CD4-positive, alpha-beta T cell (primary cell): Measurements from ENCODE around the gene FBXO41. TPM values are rescaled to one million over a fixed set of nuclear protein-coding genes. Genes with fewer than 3 reads are reported as not detected.

ENCODE experiments used
- ATAC-seq: fragments of 200-7000 bp; cut with Tn5 transposase; one replicate; pipeline ENCODE4 v1.10.0; 2022; ENCODE audit warnings: mild to moderate bottlenecking; ENCODE audit not compliant: poor library complexity
- CTCF ChIA-PET: fragments of 350-600 bp; sonication (Branson Sonifier 250); formaldehyde crosslinking; loops from one replicate; lab custom pipeline; 2021; ENCODE audit warnings: antibody characterized with exemption, inconsistent platforms; lab: Charles Lee
- POLR2A ChIA-PET: fragments of 350-600 bp; sonication (Branson Sonifier 250); formaldehyde crosslinking; loops from one replicate; lab custom pipeline; 2021; ENCODE audit warnings: antibody characterized with exemption, inconsistent platforms; lab: Charles Lee
- DNase-seq, 14 experiments: peaks; one replicate each; pipeline ENCODE4 v3.0.0-alpha.2; 2013 to 2020; ENCODE audit warnings: mixed read lengths in 2 of 14
- H3K27ac ChIP-seq, 2 donors: one replicate each; pipeline versions ENCODE4 v1.5.1 to v1.7.0; 2013; ENCODE audit warnings: low read length in 2 of 2, low read depth in 1 of 2, mild to moderate bottlenecking in 1 of 2
- H3K27me3 ChIP-seq, 2 experiments: 1 replicate in 1 of 2; 2 replicates in 1 of 2; pipeline versions ENCODE4 v1.6.1 to v1.7.0; 2013; ENCODE audit warnings: low read length in 2 of 2, control low read depth in 1 of 2, mild to moderate bottlenecking in 1 of 2, moderate library complexity in 1 of 2; ENCODE audit not compliant: insufficient read depth in 2 of 2, control insufficient read depth in 1 of 2
- H3K36me3 ChIP-seq: one replicate; pipeline ENCODE4 v1.6.1; 2013; ENCODE audit warnings: low read length, control low read depth; ENCODE audit not compliant: insufficient read depth
- H3K4me1 ChIP-seq: one replicate; pipeline ENCODE4 v1.6.1; 2013; ENCODE audit warnings: low read length, control low read depth; ENCODE audit not compliant: insufficient read depth
- H3K4me3 ChIP-seq: one replicate; pipeline ENCODE4 v1.5.1; 2013; ENCODE audit warnings: mild to moderate bottlenecking, low read length, moderate library complexity
- H3K9me3 ChIP-seq, 2 experiments: 1 replicate in 1 of 2; 2 replicates in 1 of 2; pipeline versions ENCODE4 v1.6.1 to v1.7.0; 2013; ENCODE audit warnings: low read length in 2 of 2, mild to moderate bottlenecking in 2 of 2, control low read depth in 1 of 2, moderate library complexity in 1 of 2; ENCODE audit not compliant: control insufficient read depth in 1 of 2, insufficient read depth in 1 of 2
- H3K27ac Mint-ChIP-seq: one replicate; pipeline ENCODE4 v1.8.0; 2020; ENCODE audit warnings: mixed read lengths
- H3K27me3 Mint-ChIP-seq: one replicate; pipeline ENCODE4 v1.8.0; 2021; ENCODE audit warnings: mixed read lengths
- H3K36me3 Mint-ChIP-seq: one replicate; pipeline ENCODE4 v1.8.0; 2021; ENCODE audit warnings: low read depth, mixed read lengths
- H3K4me1 Mint-ChIP-seq: one replicate; pipeline ENCODE4 v1.8.0; 2021; ENCODE audit warnings: low read depth, mixed read lengths
- H3K4me3 Mint-ChIP-seq: one replicate; pipeline ENCODE4 v1.8.0; 2020; ENCODE audit warnings: mild to moderate bottlenecking, mixed read lengths
- H3K9me3 Mint-ChIP-seq: one replicate; pipeline ENCODE4 v1.8.0; 2020; ENCODE audit warnings: mixed read lengths
- intact Hi-C, 2 experiments: fragments of 100-400 bp; cut with DNase I in 1 of 2; cut with micrococcal nuclease in 1 of 2; formaldehyde crosslinking; loops; one replicate each; pipeline versions ENCODE4 v1.15.1 to v1.9.0; 2023 to 2025; cut with DNase I, micrococcal nuclease
- total RNA-seq, 174 experiments: library from RNA in 2 of 174; stranded (reverse) in 2 of 174; gene quantifications; one replicate each; pipeline ENCODE4 v1.2.3 and lab custom pipeline; 2021 to 2026
- TF ChIP-seq, protein P1 (sequence below): fragments of 200-600 bp; IDR thresholded peaks from one replicate; pipeline ENCODE4 v1.8.0; 2022; ENCODE audit warnings: antibody characterized with exemption, mild to moderate bottlenecking

Gene FBXO41
- total RNA-seq, 2 experiments from 2014 or later: 14.0 to 16.0 TPM

DNA sequence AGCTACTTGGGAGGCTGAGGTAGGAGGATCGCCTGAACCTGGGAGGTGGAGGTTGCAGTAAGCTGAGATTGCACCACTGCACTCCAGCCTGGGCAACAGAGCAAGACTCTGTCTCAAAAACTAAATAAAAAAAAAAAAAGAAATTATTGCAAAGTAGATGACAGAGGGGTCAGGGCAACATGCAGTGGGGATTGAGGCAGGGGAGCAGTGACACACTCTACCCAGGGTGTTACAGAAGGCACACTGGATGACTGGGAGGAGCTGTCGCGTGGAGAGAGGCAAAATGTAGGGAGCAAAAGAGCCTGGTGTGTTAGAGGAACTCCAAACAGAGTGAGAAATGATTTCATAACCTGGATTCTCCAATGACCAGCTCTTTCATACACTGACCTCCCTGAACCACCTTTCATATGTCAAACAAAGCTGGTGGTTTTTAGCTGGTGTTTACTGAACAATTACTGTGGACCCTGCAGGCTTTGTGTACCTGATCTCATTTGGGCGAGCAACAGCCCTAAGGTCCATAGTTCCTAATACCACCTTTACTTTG lies 22.1 kb downstream of the FBXO41 start:
- no peak overlapping the region for H3K27ac Mint-ChIP-seq
- no peaks in the 10 kb centered on the region for H3K27me3 Mint-ChIP-seq
- ATAC-seq (no peak), DNase-seq (no peak)
- H3K4me1 Mint-ChIP-seq: peaks cover 6% of the 10 kb centered on the region
- ChIA-PET CTCF (no interaction called here), POLR2A (no interaction called here)
- Histone ChIP-seq H3K36me3 (no peaks in the 10 kb centered on the region), H3K4me3 (no peak overlapping the region), H3K9me3 (no peaks in the 10 kb centered on the region), H3K27ac (no peak overlapping the region), H3K4me1 (peaks cover 14% of the 10 kb centered on the region), H3K27me3 (no peaks in the 10 kb centered on the region)
- TF ChIP-seq, protein P1, sequence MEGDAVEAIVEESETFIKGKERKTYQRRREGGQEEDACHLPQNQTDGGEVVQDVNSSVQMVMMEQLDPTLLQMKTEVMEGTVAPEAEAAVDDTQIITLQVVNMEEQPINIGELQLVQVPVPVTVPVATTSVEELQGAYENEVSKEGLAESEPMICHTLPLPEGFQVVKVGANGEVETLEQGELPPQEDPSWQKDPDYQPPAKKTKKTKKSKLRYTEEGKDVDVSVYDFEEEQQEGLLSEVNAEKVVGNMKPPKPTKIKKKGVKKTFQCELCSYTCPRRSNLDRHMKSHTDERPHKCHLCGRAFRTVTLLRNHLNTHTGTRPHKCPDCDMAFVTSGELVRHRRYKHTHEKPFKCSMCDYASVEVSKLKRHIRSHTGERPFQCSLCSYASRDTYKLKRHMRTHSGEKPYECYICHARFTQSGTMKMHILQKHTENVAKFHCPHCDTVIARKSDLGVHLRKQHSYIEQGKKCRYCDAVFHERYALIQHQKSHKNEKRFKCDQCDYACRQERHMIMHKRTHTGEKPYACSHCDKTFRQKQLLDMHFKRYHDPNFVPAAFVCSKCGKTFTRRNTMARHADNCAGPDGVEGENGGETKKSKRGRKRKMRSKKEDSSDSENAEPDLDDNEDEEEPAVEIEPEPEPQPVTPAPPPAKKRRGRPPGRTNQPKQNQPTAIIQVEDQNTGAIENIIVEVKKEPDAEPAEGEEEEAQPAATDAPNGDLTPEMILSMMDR: no peak
- peaks cover 35% of the 10 kb centered on the region for H3K36me3 Mint-ChIP-seq
- no peaks in the 10 kb centered on the region for H3K9me3 Mint-ChIP-seq
- intact Hi-C loops: no loop called here
- no peak overlapping the region for H3K4me3 Mint-ChIP-seq

DNA sequence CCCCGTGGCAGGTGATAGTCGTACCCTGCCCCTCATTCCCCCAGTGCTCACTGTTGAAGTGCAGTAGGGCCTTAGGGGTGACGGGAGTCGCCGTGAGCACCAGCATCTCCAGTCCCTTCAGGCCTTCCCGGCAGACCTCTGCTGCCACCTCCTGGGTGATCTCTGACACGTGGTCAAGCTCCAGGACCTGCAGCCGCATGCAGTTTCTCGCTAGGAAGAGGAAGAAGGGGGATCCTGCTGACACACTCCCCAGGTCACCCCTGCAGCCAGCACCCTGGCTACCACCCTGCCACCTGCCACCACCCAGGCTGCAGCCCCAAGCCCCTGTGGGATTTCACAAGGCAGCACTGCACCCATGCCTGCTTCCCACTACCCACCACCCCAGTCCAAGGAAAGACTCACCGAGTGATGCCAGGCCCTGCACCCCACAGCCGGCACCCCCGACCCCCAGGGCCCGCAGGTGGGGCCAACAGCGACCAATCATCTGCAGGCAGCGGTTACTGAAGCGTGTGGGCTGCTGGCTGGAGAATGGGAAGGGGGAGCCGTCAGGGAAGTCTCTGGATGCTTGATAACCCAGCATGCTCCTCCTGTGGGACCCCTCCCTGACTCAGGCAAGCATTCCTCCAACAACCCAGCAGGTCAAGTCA lies 23.8 kb downstream of the FBXO41 start:
- CTCF ChIA-PET: no interaction called here
- Histone ChIP-seq H3K9me3 (no peaks in the 10 kb centered on the region), H3K4me1 (peaks cover 13% of the 10 kb centered on the region), H3K27me3 (no peaks in the 10 kb centered on the region), H3K4me3 (no peak overlapping the region), H3K36me3 (no peaks in the 10 kb centered on the region), H3K27ac (no peak overlapping the region)
- intact Hi-C loops: no loop called here
- POLR2A ChIA-PET: no interaction called here
- H3K4me3 Mint-ChIP-seq: no peak overlapping the region
- H3K27ac Mint-ChIP-seq: no peak overlapping the region
- TF ChIP-seq, protein P1: no peak
- H3K27me3 Mint-ChIP-seq: no peaks in the 10 kb centered on the region
- H3K9me3 Mint-ChIP-seq: no peaks in the 10 kb centered on the region
- ATAC-seq (no peak), DNase-seq (peak in 1 of 14 experiments; percentile 29)
- no peaks in the 10 kb centered on the region for H3K4me1 Mint-ChIP-seq
- H3K36me3 Mint-ChIP-seq: peaks cover 29% of the 10 kb centered on the region

- Histone ChIP-seq H3K4me1 (peaks cover 13% of the 10 kb centered on the region), H3K27ac (no peak overlapping the region), H3K36me3 (no peaks in the 10 kb centered on the region), H3K9me3 (no peaks in the 10 kb centered on the region), H3K4me3 (no peak overlapping the region), H3K27me3 (no peaks in the 10 kb centered on the region)
- Mint-ChIP-seq H3K9me3 (no peaks in the 10 kb centered on the region), H3K27me3 (no peaks in the 10 kb centered on the region), H3K36me3 (peaks cover 29% of the 10 kb centered on the region), H3K27ac (no peak overlapping the region), H3K4me3 (no peak overlapping the region), H3K4me1 (no peaks in the 10 kb centered on the region)
- CTCF ChIA-PET: no interaction called here
- intact Hi-C loops: no loop called here
- POLR2A ChIA-PET: no interaction called here
- TF ChIP-seq, protein P1: no peak
- no peak for DNase-seq
- ATAC-seq: no peak
These were observed 24.5 kb downstream of the FBXO41 start for GRCh38 chr2:73259704-73260337.
